SK-N-SH treated with all-trans-retinoic acid at 6 μM for 48 hours (cell line): ENCODE measurements around the gene PLEKHA1.

Experiments used
- ATAC-seq: fragments of 200-7000 bp; cut with Tn5 transposase; 3 replicates; pipeline ENCODE4 v1.9.1; 2020; ENCODE audit warnings: mild to moderate bottlenecking, moderate library complexity
- ARNTL ChIP-seq: fragments of 450-650 bp; formaldehyde crosslinking; IDR thresholded peaks from 2 replicates; pipeline ENCODE4 v1.5.0; 2020; ENCODE audit warnings: low read depth, mild to moderate bottlenecking, moderate library complexity, borderline replicate concordance
- BACH2 ChIP-seq: fragments of 250-450 bp; sonication (Bioruptor Pico); IDR thresholded peaks from 2 replicates; pipeline ENCODE4 v1.9.0; 2021; ENCODE audit warnings: mild to moderate bottlenecking, borderline replicate concordance
- CREB5 ChIP-seq: fragments of 250-450 bp; sonication (Bioruptor Pico); IDR thresholded peaks from 2 replicates; pipeline ENCODE4 v1.5.1; 2020; ENCODE audit warnings: low read depth, mild to moderate bottlenecking, moderate library complexity
- CSDC2 ChIP-seq: fragments of 250-450 bp; sonication (Bioruptor Pico); IDR thresholded peaks from 2 replicates; pipeline ENCODE4 v1.5.0; 2020; ENCODE audit warnings: mild to moderate bottlenecking, moderate library complexity
- CSRNP3 ChIP-seq: fragments of 250-450 bp; sonication (Bioruptor Pico); IDR thresholded peaks from 2 replicates; pipeline ENCODE4 v1.5.1; 2021; ENCODE audit warnings: mild to moderate bottlenecking, moderate library complexity
- ESRRG ChIP-seq: fragments of 250-450 bp; sonication (Bioruptor Pico); IDR thresholded peaks from 2 replicates; pipeline ENCODE4 v1.6.1; 2021; ENCODE audit warnings: mild to moderate bottlenecking
- GLIS3 ChIP-seq: fragments of 250-450 bp; sonication (Bioruptor Pico); IDR thresholded peaks from 2 replicates; pipeline ENCODE4 v1.5.0; 2020; ENCODE audit warnings: mild to moderate bottlenecking, moderate library complexity
- ISL1 ChIP-seq: fragments of 250-450 bp; sonication (Bioruptor Pico); IDR thresholded peaks from 2 replicates; pipeline ENCODE4 v2.1.2; 2022; ENCODE audit warnings: mild to moderate bottlenecking, moderate library complexity
- OSR1 ChIP-seq: fragments of 250-450 bp; sonication (Bioruptor Pico); IDR thresholded peaks from 2 replicates; pipeline ENCODE4 v1.8.0; 2022; ENCODE audit warnings: moderate library complexity, mild to moderate bottlenecking, inconsistent platforms
- PPARA ChIP-seq: fragments of 250-450 bp; sonication (Bioruptor Pico); IDR thresholded peaks from 2 replicates; pipeline ENCODE4 v1.5.0; 2020; ENCODE audit warnings: mild to moderate bottlenecking, borderline replicate concordance
- RARB ChIP-seq: fragments of 250-450 bp; sonication (Bioruptor Pico); IDR thresholded peaks from 2 replicates; pipeline ENCODE4 v1.8.0; 2021; ENCODE audit warnings: mild to moderate bottlenecking, moderate library complexity
- SNAI2 ChIP-seq: fragments of 250-450 bp; sonication (Bioruptor Pico); IDR thresholded peaks from 2 replicates; pipeline ENCODE4 v1.5.0; 2020; ENCODE audit warnings: mild to moderate bottlenecking, moderate library complexity
- TCF4 ChIP-seq: fragments of 250-450 bp; sonication (Bioruptor Pico); IDR thresholded peaks from 2 replicates; pipeline ENCODE4 v1.8.0; 2021; ENCODE audit warnings: mild to moderate bottlenecking, moderate library complexity, borderline replicate concordance
- TOX ChIP-seq: fragments of 250-450 bp; sonication (Bioruptor Pico); IDR thresholded peaks from 2 replicates; pipeline ENCODE4 v1.8.0; 2021; ENCODE audit warnings: mild to moderate bottlenecking, moderate library complexity, borderline replicate concordance
- ZC3H10 ChIP-seq: fragments of 250-450 bp; sonication (Bioruptor Pico); IDR thresholded peaks from 2 replicates; pipeline ENCODE4 v1.5.1; 2021; ENCODE audit warnings: mild to moderate bottlenecking, moderate library complexity
- ZFP3 ChIP-seq: fragments of 250-450 bp; sonication (Bioruptor Pico); IDR thresholded peaks from 2 replicates; pipeline ENCODE4 v1.5.0; 2020; ENCODE audit warnings: mild to moderate bottlenecking, moderate library complexity
- ZFP30 ChIP-seq: fragments of 450-650 bp; formaldehyde crosslinking; IDR thresholded peaks from 2 replicates; pipeline ENCODE4 v1.5.0; 2022; ENCODE audit warnings: mild to moderate bottlenecking, moderate library complexity
- ZNF565 ChIP-seq: fragments of 450-650 bp; formaldehyde crosslinking; conservative IDR thresholded peaks from 2 replicates; pipeline ENCODE4 v1.5.0; 2020; ENCODE audit warnings: low read depth, mild to moderate bottlenecking, moderate library complexity
- ZNF70 ChIP-seq: fragments of 450-650 bp; formaldehyde crosslinking; IDR thresholded peaks from 2 replicates; pipeline ENCODE4 v1.5.0; 2020; ENCODE audit warnings: mild to moderate bottlenecking, moderate library complexity
- ZNF8 ChIP-seq: fragments of 450-650 bp; formaldehyde crosslinking; IDR thresholded peaks from 2 replicates; pipeline ENCODE4 v1.5.0; 2020; ENCODE audit warnings: mild to moderate bottlenecking, moderate library complexity
- TF ChIP-seq, protein P1 (sequence below): fragments of 250-450 bp; sonication (Bioruptor Pico); IDR thresholded peaks from 2 replicates; pipeline ENCODE4 v1.8.0; 2020; ENCODE audit warnings: mild to moderate bottlenecking, moderate library complexity, borderline replicate concordance
- TF ChIP-seq, protein P2 (sequence below): fragments of 250-450 bp; sonication (Bioruptor Pico); IDR thresholded peaks from 2 replicates; pipeline ENCODE4 v1.5.0; 2020; ENCODE audit warnings: mild to moderate bottlenecking, moderate library complexity

PLEKHA1 gene

GRCh38 chr10:122445469-122445868 lies 71.0 kb downstream of the PLEKHA1 start:
- ATAC-seq: no peak
- no peak for TF ChIP-seq ZFP30

DNA sequence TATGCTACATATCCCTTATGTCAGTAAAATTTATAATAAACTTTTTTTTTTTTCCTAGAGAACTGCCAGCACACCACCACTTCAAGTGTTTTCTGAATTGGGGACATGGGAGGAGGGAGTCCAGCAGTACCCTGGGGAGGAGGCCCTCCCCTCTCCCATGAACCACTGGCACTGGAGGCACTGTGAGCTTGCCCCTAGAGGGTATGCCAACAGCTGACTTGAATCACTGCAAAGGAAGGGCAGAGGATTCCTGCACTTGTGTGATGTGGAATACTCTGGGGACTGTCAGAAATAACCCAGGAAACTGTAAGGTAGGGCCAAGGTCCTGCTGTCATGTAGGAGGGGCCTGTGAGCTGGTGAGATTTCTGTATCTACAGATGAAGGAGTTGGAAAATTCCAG lies 71.4 kb downstream of the PLEKHA1 start:
- ATAC-seq: no peak
- no peak for TF ChIP-seq CREB5 (CRISPR knock-in tag)
- TF ChIP-seq GLIS3 (CRISPR knock-in tag): no peak
- TF ChIP-seq ESRRG (CRISPR knock-in tag): no peak
- TF ChIP-seq ZNF70 (CRISPR knock-in tag): no peak
- no peak for TF ChIP-seq CSDC2
- TF ChIP-seq TCF4 (CRISPR knock-in tag): no peak
- TF ChIP-seq ZNF565 (CRISPR knock-in tag): no peak
- no peak for TF ChIP-seq BACH2 (CRISPR knock-in tag)
- TF ChIP-seq ISL1 (CRISPR knock-in tag): no peak
- TF ChIP-seq OSR1 (CRISPR knock-in tag): no peak
- no peak for TF ChIP-seq PPARA
- TF ChIP-seq ZFP30: no peak
- no peak for TF ChIP-seq RARB (CRISPR knock-in tag)
- no peak for TF ChIP-seq ZC3H10 (CRISPR knock-in tag)
- TF ChIP-seq, protein P1, sequence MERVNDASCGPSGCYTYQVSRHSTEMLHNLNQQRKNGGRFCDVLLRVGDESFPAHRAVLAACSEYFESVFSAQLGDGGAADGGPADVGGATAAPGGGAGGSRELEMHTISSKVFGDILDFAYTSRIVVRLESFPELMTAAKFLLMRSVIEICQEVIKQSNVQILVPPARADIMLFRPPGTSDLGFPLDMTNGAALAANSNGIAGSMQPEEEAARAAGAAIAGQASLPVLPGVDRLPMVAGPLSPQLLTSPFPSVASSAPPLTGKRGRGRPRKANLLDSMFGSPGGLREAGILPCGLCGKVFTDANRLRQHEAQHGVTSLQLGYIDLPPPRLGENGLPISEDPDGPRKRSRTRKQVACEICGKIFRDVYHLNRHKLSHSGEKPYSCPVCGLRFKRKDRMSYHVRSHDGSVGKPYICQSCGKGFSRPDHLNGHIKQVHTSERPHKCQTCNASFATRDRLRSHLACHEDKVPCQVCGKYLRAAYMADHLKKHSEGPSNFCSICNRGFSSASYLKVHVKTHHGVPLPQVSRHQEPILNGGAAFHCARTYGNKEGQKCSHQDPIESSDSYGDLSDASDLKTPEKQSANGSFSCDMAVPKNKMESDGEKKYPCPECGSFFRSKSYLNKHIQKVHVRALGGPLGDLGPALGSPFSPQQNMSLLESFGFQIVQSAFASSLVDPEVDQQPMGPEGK: no peak
- TF ChIP-seq TOX: no peak
- TF ChIP-seq SNAI2 (CRISPR knock-in tag): no peak
- no peak for TF ChIP-seq ZNF8
- no peak for TF ChIP-seq ZFP3 (CRISPR knock-in tag)
- no peak for TF ChIP-seq ARNTL

DNA sequence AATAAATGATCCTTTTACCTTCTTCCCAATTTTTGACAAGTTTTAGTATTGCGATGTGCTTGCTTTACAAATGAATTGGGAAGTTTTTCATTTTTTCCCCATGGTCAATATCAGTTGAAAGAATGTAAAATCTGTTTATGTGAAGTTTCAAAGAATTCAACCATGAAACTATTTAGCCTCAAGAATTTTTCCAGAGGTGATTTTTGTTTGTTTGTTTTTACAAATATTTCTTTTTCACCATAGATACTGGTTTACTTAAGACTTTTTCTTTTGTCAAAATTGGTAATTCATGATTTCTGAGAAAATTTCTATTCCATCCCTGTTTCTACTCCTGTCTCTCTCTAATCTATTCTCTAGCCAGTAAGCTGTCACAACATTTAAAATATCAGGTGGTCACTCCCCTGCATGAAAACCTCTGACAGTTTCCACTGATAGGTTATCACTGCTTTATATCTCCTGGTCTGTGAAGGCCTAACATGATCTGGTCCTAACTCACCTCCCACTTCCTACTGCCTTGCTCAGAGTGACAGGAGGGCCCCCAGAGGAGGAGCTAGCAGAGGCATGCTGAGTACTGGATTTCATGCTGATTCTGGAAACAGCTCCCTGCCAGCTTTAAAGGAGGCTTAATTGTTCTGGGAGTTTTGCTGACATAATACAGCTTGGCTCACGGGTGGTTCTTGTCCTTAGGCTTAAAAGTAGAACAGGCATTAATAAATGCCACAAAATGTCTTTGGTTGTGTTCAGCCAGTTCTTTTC lies 72.3 kb downstream of the PLEKHA1 start:
- no peak for TF ChIP-seq ZNF565 (CRISPR knock-in tag)
- no peak for ATAC-seq

- no peak for ATAC-seq
- TF ChIP-seq GLIS3 (CRISPR knock-in tag): no peak
- no peak for TF ChIP-seq BACH2 (CRISPR knock-in tag)
- TF ChIP-seq, protein P2, sequence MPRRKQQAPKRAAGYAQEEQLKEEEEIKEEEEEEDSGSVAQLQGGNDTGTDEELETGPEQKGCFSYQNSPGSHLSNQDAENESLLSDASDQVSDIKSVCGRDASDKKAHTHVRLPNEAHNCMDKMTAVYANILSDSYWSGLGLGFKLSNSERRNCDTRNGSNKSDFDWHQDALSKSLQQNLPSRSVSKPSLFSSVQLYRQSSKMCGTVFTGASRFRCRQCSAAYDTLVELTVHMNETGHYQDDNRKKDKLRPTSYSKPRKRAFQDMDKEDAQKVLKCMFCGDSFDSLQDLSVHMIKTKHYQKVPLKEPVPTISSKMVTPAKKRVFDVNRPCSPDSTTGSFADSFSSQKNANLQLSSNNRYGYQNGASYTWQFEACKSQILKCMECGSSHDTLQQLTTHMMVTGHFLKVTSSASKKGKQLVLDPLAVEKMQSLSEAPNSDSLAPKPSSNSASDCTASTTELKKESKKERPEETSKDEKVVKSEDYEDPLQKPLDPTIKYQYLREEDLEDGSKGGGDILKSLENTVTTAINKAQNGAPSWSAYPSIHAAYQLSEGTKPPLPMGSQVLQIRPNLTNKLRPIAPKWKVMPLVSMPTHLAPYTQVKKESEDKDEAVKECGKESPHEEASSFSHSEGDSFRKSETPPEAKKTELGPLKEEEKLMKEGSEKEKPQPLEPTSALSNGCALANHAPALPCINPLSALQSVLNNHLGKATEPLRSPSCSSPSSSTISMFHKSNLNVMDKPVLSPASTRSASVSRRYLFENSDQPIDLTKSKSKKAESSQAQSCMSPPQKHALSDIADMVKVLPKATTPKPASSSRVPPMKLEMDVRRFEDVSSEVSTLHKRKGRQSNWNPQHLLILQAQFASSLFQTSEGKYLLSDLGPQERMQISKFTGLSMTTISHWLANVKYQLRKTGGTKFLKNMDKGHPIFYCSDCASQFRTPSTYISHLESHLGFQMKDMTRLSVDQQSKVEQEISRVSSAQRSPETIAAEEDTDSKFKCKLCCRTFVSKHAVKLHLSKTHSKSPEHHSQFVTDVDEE: no peak
- TF ChIP-seq ZNF70 (CRISPR knock-in tag): no peak
- TF ChIP-seq ZNF8: no peak
- TF ChIP-seq ZNF565 (CRISPR knock-in tag): no peak
- TF ChIP-seq PPARA: no peak
- TF ChIP-seq CSRNP3: no peak
- TF ChIP-seq, all 23 proteins: peak for 0
Observed at GRCh38 chr10:122448600-122448999, 74.1 kb downstream of the PLEKHA1 start.
